GM19193 (cell line): ENCODE results near the gene TTLL10.

Source experiments
- POLR2A ChIP-seq: IDR thresholded peaks from 4 replicates; pipeline ENCODE4 v1.6.1; 2011; ENCODE audit not compliant: insufficient read depth, insufficient read length; ENCODE audit errors: extremely low read depth

Gene TTLL10

GRCh38 chr1:1243807-1244191, 70.1 kb downstream of the TTLL10 start:
- no peak for TF ChIP-seq POLR2A

- TF ChIP-seq POLR2A = no peak
These were observed 70.6 kb downstream of the TTLL10 start for GRCh38 chr1:1244192-1244811.

- TF ChIP-seq POLR2A = no peak
These were observed 71.6 kb downstream of the TTLL10 start for GRCh38 chr1:1245178-1245816.

GRCh38 chr1:1245817-1246576, 72.3 kb downstream of the TTLL10 start:
- TF ChIP-seq POLR2A = no peak

- no peak for TF ChIP-seq POLR2A
These were observed 73.1 kb downstream of the TTLL10 start, which contains the start of gene C1QTNF12 for GRCh38 chr1:1246577-1247340. TSS of gene C1QTNF12 (minus strand) at chr1:1246722. CDS start at chr1:1246690, 32 bp downstream.

- TF ChIP-seq POLR2A = no peak
These were observed 73.7 kb downstream of the TTLL10 start for GRCh38 chr1:1247341-1247913.
